Uterus (tissue), 2 donors: ENCODE results near the gene RNASEH2B.

Experiments used
- CTCF ChIP-seq, 4 experiments: fragments of 200-600 bp in 2 of 4; fragments of 450-650 bp in 2 of 4; sonication (generic) in 2 of 4; IDR thresholded peaks; one replicate each; pipeline ENCODE4 v1.5.1; 2016 to 2019; ENCODE audit warnings: antibody characterized with exemption in 4 of 4, mild to moderate bottlenecking in 2 of 4, moderate library complexity in 1 of 4
- POLR2A ChIP-seq, 2 donors: fragments of 450-650 bp; IDR thresholded peaks; one replicate each; pipeline ENCODE4 v1.6.1; 2016; ENCODE audit warnings: antibody characterized with exemption in 2 of 2, mild to moderate bottlenecking in 1 of 2, moderate library complexity in 1 of 2

- no peak for TF ChIP-seq CTCF (IDR thresholded peaks at IDR 0.05)
- TF ChIP-seq POLR2A (IDR thresholded peaks at IDR 0.05) = no peak
Measured at GRCh38 chr13:50907781-50908180, 1.8 kb upstream of the RNASEH2B start.
